Embryonic facial prominence (tissue), 1 donor: Measurements from ENCODE around the gene PTPRT.

Experiments used
- DNase-seq: peaks from one replicate; pipeline ENCODE4 v3.0.0-alpha.2; 2016; ENCODE audit errors: extremely low spot score

Gene PTPRT

DNA sequence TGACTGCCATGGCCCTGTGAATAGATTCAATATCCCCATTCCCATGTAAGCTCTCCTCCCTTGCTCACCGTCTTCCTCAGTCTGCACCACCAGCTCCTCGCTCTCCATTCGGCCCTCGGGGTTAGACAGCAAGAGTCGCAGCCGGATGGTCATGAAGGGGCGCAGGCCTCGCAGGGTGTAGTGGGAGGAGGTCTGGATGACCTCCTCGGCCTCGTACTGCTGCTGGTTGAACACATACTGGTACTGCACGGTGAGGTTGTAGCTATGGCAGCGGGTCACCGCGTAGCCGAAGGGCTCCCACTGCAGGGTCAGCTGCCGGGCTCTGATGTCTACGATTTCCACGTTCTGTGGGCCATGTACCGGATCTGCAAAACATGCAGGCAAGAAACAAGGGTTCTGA, 717.5 kb downstream of the PTPRT start:
- no peak for DNase-seq

DNA sequence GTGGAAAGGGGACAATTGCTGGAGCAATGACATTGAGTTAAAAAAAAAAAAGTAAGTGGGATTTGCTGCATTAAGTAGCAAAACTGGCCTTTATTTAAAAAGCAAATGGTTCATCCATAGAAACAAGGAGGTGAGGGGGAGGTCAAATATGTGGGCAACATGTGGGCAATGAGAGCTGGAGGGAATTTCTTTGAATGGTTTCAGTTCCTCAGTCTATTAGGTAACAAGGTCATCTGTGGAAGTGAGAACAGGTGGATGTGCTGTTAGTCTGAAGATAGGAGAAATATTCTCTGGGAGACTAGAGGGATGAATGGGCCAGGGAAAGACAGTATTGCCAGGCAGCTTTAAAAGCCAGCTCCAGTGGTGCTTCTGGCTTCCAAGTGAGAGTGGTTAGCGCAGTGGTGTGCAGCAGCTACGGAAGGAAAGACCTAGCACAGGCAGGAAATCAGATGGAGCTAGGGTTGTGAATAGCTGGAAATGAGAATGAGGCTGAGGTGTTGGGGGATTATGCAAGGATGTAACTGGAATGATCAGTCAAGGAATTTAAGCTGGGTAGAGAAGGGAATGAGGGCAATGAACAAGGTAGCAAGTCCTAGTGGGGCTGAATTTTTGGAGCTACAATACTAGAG, 727.6 kb downstream of the PTPRT start:
- no peak for DNase-seq

DNA sequence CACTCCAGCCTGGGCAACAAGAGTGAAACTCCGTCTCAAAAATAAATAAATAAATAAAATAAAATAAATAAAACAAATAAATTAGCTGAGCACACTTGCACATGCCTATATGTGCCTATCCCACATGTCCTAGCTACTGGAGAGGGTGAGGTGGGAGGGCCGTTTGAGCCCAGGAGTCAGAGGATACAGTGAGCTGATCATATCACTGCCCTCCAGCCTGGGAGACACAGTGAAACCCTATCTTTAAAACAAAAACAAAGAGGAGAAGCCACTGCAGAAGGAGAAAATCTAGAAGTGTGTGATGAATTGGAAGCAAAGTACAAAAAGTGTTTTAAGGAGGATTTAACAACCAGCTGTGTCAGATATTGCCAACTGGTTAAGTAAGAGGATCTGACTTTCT, 728.4 kb downstream of the PTPRT start:
- no peak for DNase-seq

DNA sequence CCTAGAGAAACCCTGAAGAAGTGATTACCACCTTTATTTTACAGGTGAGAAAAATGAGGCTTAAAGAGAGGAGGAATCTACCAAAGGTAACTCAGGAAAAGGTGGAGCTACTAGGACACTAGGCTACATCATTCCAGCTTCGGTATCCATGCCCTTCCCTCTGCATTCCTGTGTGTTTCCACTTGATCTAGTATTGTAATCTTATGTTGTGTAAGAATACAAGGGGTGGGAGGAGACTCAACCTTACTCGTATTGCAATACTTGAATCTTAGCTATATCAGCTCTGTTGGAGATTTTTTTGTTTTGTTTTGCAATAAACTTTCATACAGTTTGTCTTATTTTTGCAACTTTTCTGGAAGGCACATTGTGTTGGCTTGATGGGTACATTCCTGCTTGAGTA, 742.4 kb downstream of the PTPRT start:
- DNase-seq: no peak

DNA sequence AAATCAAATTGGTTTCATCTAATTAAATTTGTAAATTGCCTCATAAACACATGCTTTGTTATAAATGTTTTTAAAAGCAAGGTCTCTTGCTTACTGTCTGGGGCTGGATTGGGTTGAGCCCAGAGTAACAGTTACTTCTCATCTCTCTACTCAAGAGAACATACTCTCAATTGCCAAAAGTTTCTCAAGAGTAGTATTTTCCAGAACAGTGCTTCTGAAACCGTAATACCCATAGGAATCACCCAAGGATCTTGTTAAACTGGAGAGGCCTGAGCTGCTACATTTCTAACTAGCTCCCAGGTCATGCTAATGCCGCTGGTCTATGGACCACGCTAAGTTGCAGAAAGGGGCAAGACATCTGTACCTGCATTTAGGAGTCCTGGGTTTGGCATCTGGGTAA, 744.9 kb downstream of the PTPRT start:
- DNase-seq: no peak

DNA sequence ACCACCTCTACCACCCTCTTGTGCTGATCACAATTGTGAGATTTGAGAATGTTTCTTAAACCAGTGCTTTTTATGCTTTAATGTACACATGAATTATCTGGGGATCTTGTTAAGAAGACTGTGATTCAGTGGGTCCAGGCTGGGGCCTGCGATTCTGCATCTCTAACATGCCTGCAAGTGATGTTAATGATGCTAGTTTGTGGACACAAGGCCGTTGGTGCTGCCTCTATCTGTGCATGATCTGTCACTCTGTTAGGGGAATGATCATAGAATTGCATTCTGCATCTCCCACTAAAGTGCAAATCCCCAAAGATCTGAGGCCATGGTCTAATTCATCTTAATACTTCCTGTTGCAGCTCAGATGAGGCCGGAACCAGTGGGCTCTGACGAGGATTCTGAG, 746.5 kb downstream of the PTPRT start:
- no peak for DNase-seq

DNA sequence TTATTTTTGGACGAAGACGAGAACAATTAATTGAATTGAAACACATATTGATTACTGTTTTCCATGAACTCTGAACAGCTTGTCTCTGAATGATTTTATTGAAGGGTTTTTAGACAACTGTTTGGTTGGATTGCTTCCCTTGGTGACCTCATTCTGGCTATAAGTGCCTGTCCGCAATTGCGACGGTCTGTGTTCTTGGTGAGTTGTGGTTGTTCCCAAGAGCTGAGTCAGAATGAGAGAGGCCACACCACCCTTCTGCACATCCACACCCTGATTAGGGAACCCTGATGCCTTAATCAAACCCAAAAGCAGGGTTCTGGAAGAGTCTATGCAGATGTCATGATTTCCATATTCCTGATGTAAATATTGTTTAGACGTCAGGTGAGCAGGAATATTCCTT, 747.0 kb downstream of the PTPRT start:
- no peak for DNase-seq

DNA sequence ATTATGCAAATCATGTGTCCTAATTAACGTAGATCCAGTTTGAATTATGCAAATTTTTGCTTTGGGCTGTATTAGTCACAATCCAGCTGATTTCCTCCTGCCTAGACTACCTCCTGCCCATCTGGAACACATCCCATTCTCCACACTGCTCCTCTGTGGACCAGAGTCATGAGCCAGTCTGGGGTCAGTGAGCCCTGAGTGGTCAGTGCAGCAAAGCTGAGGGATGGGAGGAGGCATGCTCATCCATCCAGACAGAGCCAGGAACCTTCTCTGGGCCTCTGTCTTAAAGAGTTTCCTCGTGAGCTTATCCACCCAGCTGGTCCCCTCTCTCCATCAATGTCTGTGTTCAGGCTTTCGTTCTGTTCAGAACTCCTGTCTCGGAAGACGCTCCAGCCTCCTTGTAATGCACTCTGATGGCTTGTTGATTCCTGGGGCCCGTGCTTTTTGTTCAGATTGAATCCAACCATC, 747.8 kb downstream of the PTPRT start:
- no peak for DNase-seq

DNA sequence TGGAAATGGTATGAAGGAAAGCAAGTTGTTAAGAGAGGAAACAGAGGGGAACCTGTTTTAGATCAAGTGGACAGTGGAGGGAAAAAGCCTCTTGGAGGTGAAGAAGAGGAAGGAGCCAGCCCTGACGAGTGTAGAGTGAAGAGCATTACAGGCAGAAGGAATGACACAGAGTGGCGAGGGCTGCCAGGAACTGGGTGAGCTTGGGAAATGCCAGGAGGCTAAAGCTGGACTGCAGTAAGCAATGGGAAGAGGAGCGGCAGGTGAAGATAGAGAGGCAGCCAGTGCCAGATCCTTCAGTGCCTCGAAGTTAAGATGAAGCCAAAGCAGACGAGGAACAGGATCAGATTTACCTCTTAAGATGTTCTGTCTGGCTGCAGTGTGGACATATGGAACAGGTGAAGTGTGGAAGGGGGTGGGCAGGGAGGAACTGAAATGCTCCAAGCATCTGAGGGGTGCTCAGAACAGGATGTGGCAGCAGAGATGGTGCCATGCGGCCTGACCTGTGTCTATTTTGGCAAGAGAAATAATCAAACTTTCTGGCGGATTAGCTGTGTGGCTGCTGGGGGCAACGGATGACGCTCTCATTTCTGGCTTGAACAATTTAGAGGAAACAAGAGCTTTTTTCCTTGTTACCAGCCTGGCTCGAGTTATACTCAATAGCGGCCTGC, 748.4 kb downstream of the PTPRT start:
- no peak for DNase-seq

DNA sequence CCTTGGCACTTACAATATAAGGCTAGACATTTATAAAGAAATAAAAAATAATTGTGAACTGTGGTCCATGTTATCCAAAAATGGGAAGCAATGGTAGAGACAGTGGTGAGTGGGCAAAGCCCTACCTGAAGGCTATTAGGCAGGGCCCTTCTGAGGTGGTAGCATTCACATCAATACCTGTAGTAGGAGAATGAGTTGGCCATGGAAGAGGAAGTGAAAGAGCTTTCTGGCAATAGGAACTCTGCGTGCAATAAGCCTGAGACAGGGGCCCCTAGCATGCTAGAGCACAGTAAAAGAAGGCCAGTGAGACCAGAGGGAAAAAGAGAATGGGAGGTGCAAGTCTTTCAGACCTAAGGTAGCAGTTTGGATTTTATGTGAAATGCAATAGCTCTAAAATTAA, 754.5 kb downstream of the PTPRT start:
- no peak for DNase-seq

DNA sequence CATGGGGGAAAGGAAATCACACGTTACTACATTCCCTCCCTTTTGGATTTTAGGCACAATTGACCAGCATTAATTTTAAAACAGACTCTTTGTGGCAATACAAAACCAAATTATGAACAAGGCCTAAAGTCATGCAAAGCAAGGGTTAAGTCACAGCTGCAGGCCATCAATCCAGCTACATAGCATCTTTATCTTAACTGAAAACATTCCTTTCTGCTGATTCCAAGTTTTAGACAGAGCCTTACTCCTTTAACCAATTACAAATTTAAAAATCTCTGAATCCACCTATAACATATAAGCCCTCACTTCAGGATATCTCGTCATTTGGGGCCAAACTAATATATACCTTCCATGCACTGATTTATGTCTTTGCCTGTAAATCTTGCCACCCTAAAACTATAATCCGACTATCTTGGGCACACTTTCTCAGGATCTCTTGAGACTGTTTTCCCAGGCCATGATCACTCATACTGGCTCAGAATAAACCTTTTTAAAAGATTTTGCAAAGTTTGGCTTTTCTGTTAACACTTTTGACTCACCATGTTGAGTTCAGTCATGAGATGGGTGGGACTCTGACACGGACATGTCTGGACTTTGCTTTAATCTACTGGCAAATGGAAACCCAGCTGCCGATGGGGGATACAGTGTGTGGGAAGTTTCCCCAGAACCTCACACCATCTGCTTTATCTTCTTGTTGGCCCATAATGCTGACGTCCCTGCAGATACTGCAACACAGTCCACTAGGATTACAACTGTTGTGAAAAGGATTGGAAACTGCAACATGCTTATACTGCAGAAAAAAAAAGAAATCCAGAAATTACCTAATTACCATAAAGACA, 757.0 kb downstream of the PTPRT start:
- no peak for DNase-seq

DNA sequence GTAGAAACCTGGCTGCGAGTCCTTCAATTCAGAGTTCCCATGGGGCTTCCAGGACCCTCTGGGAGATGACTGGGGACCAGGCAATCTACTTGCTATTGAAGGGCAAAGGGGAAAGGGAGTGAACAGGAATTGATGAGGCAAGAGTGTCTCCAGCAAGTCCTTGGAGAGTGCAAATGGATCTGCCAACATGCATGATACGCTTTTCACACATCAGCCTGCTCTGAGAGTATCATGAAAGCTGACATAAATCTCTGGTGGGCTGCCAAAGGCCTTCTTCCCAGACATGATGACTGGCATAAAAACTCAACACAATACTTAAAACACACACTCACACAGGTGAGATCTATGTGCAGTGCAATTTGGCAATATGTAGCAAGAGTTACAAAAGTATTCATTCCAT, 759.1 kb downstream of the PTPRT start:
- DNase-seq: no peak

DNA sequence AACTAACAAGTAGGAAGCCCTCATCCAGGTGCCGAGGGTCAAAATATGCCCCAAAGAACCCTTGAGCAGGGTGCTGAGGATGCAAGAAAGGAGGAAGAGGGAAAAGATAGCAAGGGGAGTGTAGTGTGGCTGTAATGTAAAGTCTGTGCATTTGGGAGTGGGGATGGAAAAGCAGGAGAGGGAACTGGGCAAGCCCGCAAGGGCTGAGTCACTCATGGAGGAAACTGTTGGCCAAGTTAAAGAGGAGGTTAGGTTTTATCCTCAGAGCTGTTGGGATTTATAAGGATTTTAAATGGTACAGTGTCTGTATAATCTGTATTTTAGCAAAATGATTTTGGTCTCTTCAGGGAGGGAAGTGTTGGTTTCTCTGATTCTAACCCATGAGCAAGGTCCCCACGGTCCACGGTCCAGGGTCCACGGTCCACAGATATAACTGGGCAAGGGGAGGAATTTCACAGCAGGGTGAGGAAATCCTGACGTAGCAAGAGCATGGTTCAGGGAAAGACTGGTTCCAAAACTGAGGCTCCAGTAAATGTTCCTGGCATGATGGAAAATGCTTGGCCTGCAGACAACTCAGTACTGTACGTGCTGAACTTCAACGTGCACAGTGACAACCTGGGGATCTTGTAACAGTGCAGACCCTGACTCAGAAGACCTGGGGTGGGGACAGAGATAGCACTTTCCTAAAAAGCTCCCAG, 759.8 kb downstream of the PTPRT start:
- DNase-seq: no peak

DNA sequence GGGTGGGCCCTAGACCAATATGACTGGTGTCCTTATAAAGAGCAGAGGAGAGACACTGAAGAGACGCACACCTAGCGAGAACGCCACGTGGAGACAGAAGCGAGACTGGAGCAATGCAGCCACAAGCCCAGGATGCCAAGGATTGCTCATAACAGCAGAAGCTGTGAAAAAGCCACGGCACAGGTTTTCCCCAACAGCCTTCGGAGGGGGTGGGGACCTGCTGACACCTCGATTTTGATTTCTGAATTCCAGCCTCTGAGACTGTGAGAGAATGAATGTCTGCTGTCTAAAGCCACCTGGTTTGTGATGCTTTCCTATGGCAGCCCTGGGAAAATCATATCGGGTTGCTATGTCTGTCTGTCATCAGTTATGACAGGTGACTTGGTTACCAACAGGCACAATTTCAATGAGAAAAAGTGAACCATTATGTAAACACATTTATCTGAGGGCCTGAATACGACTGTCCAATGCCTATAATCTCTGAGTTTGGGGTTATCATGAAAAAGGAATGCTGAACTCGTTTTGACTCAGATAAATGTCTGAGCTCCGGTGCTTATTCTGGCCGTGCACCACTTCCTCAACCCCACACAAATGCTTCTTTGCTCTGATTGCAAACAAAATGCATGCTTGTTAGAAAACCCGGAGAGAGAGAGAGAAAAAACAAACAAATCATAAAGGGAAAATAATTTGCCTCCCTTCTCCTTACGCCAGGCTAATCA, 769.7 kb downstream of the PTPRT start:
- DNase-seq: no peak

DNA sequence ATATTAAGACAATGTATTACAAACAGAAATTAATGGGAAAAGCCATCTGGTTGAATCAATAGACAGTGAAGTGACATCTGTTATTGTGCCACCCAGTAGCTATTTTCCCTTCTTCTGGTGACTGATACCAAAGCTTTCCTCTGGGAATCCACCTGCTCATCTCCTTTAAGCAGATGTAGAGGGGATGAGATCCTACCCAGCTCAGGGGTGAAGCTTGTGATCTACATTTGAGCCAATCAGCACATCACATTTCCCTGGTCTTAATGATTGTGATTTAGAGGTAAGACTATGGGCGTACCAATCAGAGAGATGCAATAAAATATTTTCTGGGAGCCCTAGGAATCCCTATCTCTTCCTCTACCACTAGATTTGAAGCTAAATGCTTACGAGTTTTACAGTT, 782.9 kb downstream of the PTPRT start:
- no peak for DNase-seq

DNA sequence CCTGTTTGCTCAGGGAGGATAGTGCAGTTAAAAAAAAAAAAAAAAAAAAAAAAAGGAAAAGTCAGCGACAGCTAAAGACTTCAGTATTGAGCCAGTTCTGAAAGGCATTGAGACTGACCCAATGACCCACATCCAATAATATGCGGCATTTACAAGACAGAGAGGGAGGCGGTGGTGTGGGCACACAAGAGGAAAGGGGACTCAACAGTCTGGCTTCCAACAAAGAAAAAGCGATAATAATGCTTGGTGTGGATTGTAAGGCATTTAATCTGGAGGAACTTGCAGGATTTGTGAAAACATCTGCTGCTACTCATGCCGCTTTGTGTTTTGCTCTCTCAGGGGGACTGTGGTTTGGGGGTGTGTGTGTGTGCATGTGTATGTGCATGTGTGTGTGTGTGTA, 787.3 kb downstream of the PTPRT start:
- DNase-seq: no peak

DNA sequence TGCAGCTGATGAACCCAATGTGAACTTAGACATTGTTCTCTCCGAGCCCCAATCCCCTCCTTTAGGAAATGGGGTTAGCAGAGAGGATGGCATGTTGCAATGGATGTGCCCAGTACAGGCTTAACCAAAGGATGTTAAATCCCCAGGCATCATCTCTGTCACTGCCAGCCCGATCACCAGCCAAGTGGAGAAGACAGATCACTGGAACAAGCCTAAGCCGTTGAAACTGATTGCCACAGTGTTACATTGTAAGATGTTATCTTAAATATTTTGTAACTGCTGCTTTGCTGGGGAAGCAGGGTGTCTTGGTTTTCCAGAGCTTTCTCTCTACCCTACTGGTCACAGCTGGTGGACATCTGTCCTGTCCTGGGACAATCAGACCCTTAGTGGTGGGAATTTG, 788.1 kb downstream of the PTPRT start:
- no peak for DNase-seq

DNA sequence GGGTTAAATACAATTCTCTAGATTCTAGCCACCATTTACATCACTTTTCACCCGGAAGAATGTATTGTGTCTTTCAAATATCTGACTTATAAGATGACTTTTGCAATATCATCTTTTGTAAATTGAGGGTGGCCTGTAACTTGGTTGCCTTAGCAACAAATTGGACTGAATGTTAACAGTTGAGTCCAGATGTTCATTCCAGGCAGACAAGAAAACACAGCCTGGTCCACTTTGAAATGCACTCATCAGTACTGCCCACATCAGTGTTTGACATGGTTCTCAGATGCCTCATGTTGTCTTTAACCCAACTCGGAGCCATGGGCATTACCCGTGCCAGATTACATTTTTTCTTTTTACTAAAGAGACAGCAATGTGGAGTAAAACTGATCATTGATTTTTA, 789.9 kb downstream of the PTPRT start:
- no peak for DNase-seq

DNA sequence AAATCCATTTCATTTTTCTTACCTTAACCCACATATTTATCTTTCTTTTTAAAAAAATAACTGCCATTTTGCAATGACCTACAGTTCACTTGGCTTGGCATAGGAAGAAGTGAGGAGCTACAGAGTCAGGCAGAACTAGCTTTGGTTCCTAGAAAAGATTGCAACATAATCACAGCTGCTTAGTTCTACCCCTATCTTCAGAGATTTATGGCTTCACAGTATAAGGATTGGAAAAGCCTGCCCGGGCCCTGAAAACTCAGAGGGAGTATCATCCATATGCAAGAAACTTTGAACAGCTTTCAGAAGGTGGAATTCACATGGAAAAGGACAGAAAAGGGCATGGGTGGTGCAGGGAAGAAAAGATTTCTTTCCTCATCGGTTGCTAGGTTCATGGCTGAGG, 797.3 kb downstream of the PTPRT start:
- no peak for DNase-seq

DNA sequence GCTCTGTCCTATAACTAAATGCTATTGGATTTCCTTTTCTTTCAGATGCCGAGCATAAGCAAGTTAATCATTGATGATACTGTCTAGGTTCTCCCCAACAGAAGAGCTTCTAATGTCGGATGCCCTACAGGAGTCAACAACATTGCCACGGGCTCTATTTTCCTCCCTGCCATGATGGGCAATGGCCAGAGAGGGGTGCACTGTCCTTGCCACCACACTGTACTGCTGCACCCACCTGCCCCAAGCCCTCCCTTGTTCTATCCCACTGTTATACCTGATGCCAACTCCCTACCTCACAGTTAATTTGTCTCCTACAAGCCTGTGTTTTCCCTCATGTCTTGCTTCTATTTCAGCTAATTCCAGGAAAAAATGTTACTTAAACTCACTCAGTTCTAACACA, 797.9 kb downstream of the PTPRT start:
- DNase-seq: no peak

DNA sequence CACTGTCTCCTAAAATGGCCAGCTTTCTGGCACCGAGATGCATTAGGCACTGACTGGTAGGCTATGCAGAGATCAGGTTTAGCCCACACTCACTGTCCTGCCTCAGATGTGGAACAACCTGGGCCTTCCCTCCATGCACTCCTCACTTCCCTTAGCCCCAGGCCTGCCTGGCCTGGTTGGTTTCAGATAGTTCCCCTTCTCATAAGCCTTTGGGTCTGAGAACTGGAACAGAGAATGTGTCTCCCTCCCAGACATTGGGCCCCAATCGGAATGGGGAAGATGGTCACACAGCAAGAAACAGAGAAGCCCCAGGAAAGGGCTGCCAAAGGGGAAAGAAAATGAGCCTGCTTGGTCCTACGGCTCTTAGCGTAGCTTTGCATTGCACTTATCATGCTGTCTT, 809.4 kb downstream of the PTPRT start:
- no peak for DNase-seq

DNA sequence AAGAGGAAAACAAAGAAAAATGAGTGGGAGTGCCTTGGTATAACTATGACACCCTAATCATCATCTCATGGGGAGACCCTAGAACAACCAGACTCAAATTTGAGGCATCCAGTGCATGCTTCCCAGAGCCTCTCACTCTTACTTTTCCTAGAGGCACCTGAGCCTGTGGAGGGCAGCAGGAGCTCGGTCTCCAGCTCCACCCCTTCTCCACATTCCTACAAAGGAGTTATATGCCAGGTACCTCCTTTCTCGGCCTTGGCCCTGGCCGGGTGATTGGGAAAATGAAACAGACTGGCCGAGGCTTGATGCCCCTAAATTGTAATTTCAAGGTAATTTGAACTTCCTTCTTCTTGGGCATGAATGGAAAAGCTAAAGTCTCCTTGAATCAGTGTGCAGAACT, 810.3 kb downstream of the PTPRT start:
- no peak for DNase-seq
